ENCODE results near the gene KIAA1217.

KIAA1217 gene

DNA sequence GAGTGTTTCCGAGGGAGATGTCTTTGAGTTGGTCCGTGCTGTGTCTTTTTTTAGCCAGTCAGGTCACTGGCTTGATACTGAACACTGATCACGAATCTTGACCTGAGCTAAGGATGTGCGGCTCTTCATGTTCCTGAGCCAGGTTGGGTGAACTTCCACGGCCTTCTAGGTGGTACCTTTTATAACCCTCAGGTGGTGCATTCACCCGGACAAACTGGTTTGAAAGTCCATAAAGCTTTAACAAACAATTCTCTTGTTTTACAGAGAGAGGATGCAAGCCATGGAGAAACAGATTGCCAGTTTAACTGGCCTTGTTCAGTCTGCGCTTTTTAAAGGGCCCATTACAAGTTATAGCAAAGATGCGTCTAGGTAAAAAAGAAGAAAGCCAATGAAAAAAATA lies 285.3 kb downstream of the KIAA1217 start:
- TF ChIP-seq, protein P1, sequence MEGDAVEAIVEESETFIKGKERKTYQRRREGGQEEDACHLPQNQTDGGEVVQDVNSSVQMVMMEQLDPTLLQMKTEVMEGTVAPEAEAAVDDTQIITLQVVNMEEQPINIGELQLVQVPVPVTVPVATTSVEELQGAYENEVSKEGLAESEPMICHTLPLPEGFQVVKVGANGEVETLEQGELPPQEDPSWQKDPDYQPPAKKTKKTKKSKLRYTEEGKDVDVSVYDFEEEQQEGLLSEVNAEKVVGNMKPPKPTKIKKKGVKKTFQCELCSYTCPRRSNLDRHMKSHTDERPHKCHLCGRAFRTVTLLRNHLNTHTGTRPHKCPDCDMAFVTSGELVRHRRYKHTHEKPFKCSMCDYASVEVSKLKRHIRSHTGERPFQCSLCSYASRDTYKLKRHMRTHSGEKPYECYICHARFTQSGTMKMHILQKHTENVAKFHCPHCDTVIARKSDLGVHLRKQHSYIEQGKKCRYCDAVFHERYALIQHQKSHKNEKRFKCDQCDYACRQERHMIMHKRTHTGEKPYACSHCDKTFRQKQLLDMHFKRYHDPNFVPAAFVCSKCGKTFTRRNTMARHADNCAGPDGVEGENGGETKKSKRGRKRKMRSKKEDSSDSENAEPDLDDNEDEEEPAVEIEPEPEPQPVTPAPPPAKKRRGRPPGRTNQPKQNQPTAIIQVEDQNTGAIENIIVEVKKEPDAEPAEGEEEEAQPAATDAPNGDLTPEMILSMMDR (IDR thresholded peaks at IDR 0.05): no peak
- H2AFZ ChIP-seq: no peak overlapping the region
- H3K9ac ChIP-seq: no peak overlapping the region
- no peaks in the 10 kb centered on the region for H3K36me3 ChIP-seq (ENCODE audit: control insufficient read depth, insufficient read depth, low read length)
- H3K4me3 ChIP-seq (ENCODE audit: low read depth, low read length): no peak overlapping the region
- H3K4me1 ChIP-seq: no peaks in the 10 kb centered on the region
- H3K27ac ChIP-seq: no peak overlapping the region
- no peak overlapping the region for H3K4me2 ChIP-seq (ENCODE audit: low read length)
- H3K27me3 ChIP-seq (ENCODE audit: control insufficient read depth, insufficient read depth, low read length): no peaks in the 10 kb centered on the region
- H3K9me3 ChIP-seq (ENCODE audit: control insufficient read depth, low read length): no peaks in the 10 kb centered on the region
- peaks cover 2% of the 10 kb centered on the region for H3K79me2 ChIP-seq

DNA sequence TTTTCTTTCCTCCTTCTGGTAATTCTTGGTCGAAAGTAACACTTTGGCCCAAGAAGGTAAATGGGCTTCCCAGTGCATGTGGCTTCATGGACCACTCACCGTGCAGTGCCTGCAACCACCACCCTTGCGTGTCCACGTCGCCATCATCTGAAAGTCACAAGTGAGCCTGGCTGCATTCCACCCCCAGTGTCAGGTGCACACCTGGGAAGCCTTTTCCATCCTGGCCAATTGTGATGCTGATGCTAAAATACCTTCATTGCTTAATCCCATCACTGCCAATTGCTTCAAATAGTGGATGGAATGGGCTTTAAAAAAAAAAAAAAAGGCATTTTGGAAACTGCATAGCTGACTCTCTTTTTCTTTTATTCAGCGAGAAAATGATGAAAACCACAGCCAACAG lies 285.8 kb downstream of the KIAA1217 start:
- Histone ChIP-seq H3K9me3 (ENCODE audit: control insufficient read depth, low read length) (no peaks in the 10 kb centered on the region), H3K4me3 (ENCODE audit: low read depth, low read length) (no peak overlapping the region)
- TF ChIP-seq, protein P1 (IDR thresholded peaks at IDR 0.05): no peak

DNA sequence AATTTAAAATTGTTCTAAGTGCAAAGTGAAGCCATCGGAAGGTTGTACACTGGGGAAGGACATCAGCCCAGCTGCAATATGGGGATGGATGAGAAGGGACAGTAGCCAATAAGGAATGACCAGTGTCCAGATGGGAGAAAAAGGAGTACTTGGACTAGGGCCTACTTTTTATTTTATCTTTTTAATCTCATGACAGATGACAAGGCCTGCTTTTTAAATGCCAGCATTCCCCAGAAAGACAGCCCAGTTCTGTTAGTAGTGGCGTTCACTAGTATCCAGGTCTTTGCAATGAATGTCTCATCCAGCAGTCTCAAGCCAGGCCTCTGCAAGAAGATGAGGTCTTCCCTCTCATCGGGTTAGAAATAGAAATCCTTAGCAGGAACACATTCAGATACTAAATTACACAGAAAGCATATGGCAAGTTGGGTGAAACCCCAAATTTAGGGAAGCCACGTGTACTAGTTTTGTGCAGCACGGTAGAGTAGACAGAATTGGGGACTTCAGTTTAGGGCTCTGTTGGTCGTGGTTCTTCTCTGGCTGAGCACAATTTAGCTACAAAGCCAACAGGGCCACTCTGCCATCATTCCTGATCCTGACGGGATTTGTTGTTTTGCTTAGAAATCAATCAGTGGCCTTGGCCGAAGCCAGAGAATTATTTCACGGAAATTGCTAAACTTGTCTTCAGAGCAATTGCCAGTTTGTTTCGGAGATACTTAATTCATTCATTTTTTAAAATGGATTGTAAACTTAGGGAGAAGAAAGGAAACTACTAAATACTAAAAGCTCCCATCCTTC lies 286.9 kb downstream of the KIAA1217 start:
- Histone ChIP-seq H3K4me2 (ENCODE audit: low read length) (no peak overlapping the region), H3K4me1 (no peaks in the 10 kb centered on the region), H3K27ac (no peak overlapping the region), H3K4me3 (ENCODE audit: low read depth, low read length) (no peak overlapping the region), H3K79me2 (peaks cover 2% of the 10 kb centered on the region), H2AFZ (no peak overlapping the region), H3K36me3 (ENCODE audit: control insufficient read depth, insufficient read depth, low read length) (no peaks in the 10 kb centered on the region), H3K9me3 (ENCODE audit: control insufficient read depth, low read length) (no peaks in the 10 kb centered on the region), H3K27me3 (ENCODE audit: control insufficient read depth, insufficient read depth, low read length) (no peaks in the 10 kb centered on the region), H3K9ac (no peak overlapping the region)
- TF ChIP-seq, protein P1 (IDR thresholded peaks at IDR 0.05): no peak

More for the DNA sequence above, 285.8 kb downstream of the KIAA1217 start:
- Histone ChIP-seq H3K4me1 (no peaks in the 10 kb centered on the region), H2AFZ (no peak overlapping the region), H3K4me2 (ENCODE audit: low read length) (no peak overlapping the region), H3K36me3 (ENCODE audit: control insufficient read depth, insufficient read depth, low read length) (no peaks in the 10 kb centered on the region), H3K9ac (no peak overlapping the region), H3K27ac (no peak overlapping the region), H3K27me3 (ENCODE audit: control insufficient read depth, insufficient read depth, low read length) (no peaks in the 10 kb centered on the region), H3K79me2 (peaks cover 2% of the 10 kb centered on the region)

DNA sequence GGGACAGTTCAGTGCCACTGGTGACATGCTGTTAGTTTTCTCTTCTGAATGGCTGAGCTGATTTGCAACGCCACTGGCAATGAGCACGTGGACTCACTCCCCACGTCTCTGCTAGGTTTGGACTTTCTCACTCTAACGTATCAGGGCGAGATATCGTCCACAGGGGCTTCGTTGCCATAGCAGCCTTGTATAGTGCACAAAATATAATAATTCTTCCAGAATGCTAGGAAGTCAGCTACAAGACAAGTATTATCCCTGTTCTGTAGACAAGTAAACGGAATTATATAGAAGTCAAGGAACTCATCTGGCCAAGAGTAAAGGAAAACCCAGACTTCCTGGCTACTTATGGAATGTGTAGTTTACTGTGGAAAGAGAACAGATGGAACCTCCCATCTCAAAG lies 288.0 kb downstream of the KIAA1217 start:
- H3K4me3 ChIP-seq (ENCODE audit: low read depth, low read length): no peak overlapping the region
- H3K9ac ChIP-seq: no peak overlapping the region
- H3K36me3 ChIP-seq (ENCODE audit: control insufficient read depth, insufficient read depth, low read length): no peaks in the 10 kb centered on the region
- H3K79me2 ChIP-seq: peaks cover 2% of the 10 kb centered on the region
- no peaks in the 10 kb centered on the region for H3K27me3 ChIP-seq (ENCODE audit: control insufficient read depth, insufficient read depth, low read length)
- H3K4me2 ChIP-seq (ENCODE audit: low read length): no peak overlapping the region
- no peaks in the 10 kb centered on the region for H3K4me1 ChIP-seq
- no peaks in the 10 kb centered on the region for H3K9me3 ChIP-seq (ENCODE audit: control insufficient read depth, low read length)
- TF ChIP-seq, protein P1 (IDR thresholded peaks at IDR 0.05): no peak
- H2AFZ ChIP-seq: no peak overlapping the region
- H3K27ac ChIP-seq: no peak overlapping the region
